ENCODE measurements around the gene CST3.

GRCh38 chr20:23612396-23612795 lies 25.4 kb downstream of the CST3 start:
- TF ChIP-seq, protein P1, sequence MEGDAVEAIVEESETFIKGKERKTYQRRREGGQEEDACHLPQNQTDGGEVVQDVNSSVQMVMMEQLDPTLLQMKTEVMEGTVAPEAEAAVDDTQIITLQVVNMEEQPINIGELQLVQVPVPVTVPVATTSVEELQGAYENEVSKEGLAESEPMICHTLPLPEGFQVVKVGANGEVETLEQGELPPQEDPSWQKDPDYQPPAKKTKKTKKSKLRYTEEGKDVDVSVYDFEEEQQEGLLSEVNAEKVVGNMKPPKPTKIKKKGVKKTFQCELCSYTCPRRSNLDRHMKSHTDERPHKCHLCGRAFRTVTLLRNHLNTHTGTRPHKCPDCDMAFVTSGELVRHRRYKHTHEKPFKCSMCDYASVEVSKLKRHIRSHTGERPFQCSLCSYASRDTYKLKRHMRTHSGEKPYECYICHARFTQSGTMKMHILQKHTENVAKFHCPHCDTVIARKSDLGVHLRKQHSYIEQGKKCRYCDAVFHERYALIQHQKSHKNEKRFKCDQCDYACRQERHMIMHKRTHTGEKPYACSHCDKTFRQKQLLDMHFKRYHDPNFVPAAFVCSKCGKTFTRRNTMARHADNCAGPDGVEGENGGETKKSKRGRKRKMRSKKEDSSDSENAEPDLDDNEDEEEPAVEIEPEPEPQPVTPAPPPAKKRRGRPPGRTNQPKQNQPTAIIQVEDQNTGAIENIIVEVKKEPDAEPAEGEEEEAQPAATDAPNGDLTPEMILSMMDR (IDR thresholded peaks at IDR 0.05), result no peak
- TF ChIP-seq POLR2AphosphoS5 (IDR thresholded peaks at IDR 0.05; ENCODE audit: low read depth, low read length) (no peak), SIN3A (IDR thresholded peaks at IDR 0.05; ENCODE audit: borderline replicate concordance, insufficient read depth, low read depth, low read length) (no peak), TCF7L2 (IDR thresholded peaks at IDR 0.05; ENCODE audit: low read depth, low read length) (no peak)
- TF ChIP-seq, protein P2, sequence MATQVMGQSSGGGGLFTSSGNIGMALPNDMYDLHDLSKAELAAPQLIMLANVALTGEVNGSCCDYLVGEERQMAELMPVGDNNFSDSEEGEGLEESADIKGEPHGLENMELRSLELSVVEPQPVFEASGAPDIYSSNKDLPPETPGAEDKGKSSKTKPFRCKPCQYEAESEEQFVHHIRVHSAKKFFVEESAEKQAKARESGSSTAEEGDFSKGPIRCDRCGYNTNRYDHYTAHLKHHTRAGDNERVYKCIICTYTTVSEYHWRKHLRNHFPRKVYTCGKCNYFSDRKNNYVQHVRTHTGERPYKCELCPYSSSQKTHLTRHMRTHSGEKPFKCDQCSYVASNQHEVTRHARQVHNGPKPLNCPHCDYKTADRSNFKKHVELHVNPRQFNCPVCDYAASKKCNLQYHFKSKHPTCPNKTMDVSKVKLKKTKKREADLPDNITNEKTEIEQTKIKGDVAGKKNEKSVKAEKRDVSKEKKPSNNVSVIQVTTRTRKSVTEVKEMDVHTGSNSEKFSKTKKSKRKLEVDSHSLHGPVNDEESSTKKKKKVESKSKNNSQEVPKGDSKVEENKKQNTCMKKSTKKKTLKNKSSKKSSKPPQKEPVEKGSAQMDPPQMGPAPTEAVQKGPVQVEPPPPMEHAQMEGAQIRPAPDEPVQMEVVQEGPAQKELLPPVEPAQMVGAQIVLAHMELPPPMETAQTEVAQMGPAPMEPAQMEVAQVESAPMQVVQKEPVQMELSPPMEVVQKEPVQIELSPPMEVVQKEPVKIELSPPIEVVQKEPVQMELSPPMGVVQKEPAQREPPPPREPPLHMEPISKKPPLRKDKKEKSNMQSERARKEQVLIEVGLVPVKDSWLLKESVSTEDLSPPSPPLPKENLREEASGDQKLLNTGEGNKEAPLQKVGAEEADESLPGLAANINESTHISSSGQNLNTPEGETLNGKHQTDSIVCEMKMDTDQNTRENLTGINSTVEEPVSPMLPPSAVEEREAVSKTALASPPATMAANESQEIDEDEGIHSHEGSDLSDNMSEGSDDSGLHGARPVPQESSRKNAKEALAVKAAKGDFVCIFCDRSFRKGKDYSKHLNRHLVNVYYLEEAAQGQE (IDR thresholded peaks at IDR 0.05; ENCODE audit: insufficient read depth in 1 of 2, low read depth in 2 of 2, low read length in 1 of 2), result no peak
